Stimulated activated CD4-positive, alpha-beta T cell treated with anti-CD3 and anti-CD28 coated beads, Interleukin-2, amount 100 ng/mL, for 4 hours (primary cell): ENCODE results near the gene RP9.

Experiments used
- DNase-seq: peaks from one replicate; pipeline ENCODE4 v3.0.0-alpha.2; 2020; ENCODE audit warnings: low read depth

RP9 gene

GRCh38 chr7:33109005-33109757 lies at the start of gene RP9:
RP9 (minus strand) TSS chr7:33109404; CDS start chr7:33109372, 32 bp downstream.
- peak; percentile 67 for DNase-seq

- DNase-seq = no peak
These were observed 48.6 kb upstream of the RP9 start for GRCh38 chr7:33157781-33158180.

GRCh38 chr7:33157311-33157710 lies 48.1 kb upstream of the RP9 start:
- DNase-seq = no peak

GRCh38 chr7:33156441-33156840 lies 47.2 kb upstream of the RP9 start:
- no peak for DNase-seq

GRCh38 chr7:33155811-33156210 lies 46.6 kb upstream of the RP9 start:
- DNase-seq = no peak

GRCh38 chr7:33152087-33152486 lies 42.9 kb upstream of the RP9 start:
- DNase-seq = no peak

GRCh38 chr7:33145156-33145555 lies 36.0 kb upstream of the RP9 start:
- no peak for DNase-seq

GRCh38 chr7:33143996-33144718 lies 35.0 kb upstream of the RP9 start:
- DNase-seq = no peak

GRCh38 chr7:33142585-33142984 lies 33.4 kb upstream of the RP9 start:
- no peak for DNase-seq

- no peak for DNase-seq
These were observed 27.9 kb upstream of the RP9 start for GRCh38 chr7:33137103-33137502.

GRCh38 chr7:33130184-33130583 lies 21.0 kb upstream of the RP9 start:
- DNase-seq = no peak

- DNase-seq = no peak
These were observed 20.6 kb upstream of the RP9 start for GRCh38 chr7:33129806-33130153.

- peak; percentile 84 for DNase-seq
These were observed 20.0 kb upstream of the RP9 start, which contains the start of gene BBS9 for GRCh38 chr7:33128990-33129805. BBS9 (plus strand) TSS chr7:33129564; CDS start chr7:33146253, 16,689 bp downstream.

- DNase-seq = no peak
These were observed 19.4 kb upstream of the RP9 start for GRCh38 chr7:33128631-33128989.

- DNase-seq = no peak
These were observed 17.9 kb upstream of the RP9 start for GRCh38 chr7:33127085-33127484.

- DNase-seq = no peak
These were observed 9.2 kb upstream of the RP9 start for GRCh38 chr7:33118383-33118782.

- DNase-seq = no peak
These were observed 5.8 kb upstream of the RP9 start for GRCh38 chr7:33114976-33115375.

GRCh38 chr7:33111614-33112013 lies 2.4 kb upstream of the RP9 start:
- DNase-seq = no peak

- DNase-seq = no peak
These were observed 594 bp upstream of the RP9 start for GRCh38 chr7:33109758-33110238.

- no peak for DNase-seq
These were observed 625 bp downstream of the RP9 start for GRCh38 chr7:33108554-33109004.

GRCh38 chr7:33107136-33108066 lies 1.8 kb downstream of the RP9 start:
- no peak for DNase-seq
